GM12878 (cell line): ENCODE data around the gene ZSCAN26. TPM values are rescaled to one million over a fixed set of nuclear protein-coding genes. Genes with fewer than 3 reads are reported as not detected.

Experiments
- ATF7 ChIP-seq: fragments of 450-650 bp; IDR thresholded peaks from 2 replicates; pipeline ENCODE4 v1.6.1; 2016; ENCODE audit warnings: low read depth, mild to moderate bottlenecking
- BCL11A ChIP-seq: IDR thresholded peaks from 2 replicates; pipeline ENCODE4 v1.6.1; 2011; ENCODE audit warnings: low read depth, low read length
- BHLHE40 ChIP-seq, 2 experiments: fragments of 450-650 bp in 1 of 2; IDR thresholded peaks; 2 replicates each; pipeline ENCODE4 v1.6.1; 2011 to 2017; ENCODE audit warnings: low read depth in 2 of 2, borderline replicate concordance in 1 of 2, improper control_type of control experiment in 1 of 2, low read length in 1 of 2, mild to moderate bottlenecking in 1 of 2
- CREM ChIP-seq: IDR thresholded peaks from 2 replicates; pipeline ENCODE4 v1.6.1; 2014; ENCODE audit warnings: antibody characterized with exemption, low read depth
- ETV6 ChIP-seq, 2 experiments: fragments of 450-650 bp in 1 of 2; IDR thresholded peaks in 1 of 2; conservative IDR thresholded peaks in 1 of 2; 2 replicates each; pipeline ENCODE4 v1.6.1; 2014; ENCODE audit warnings: antibody characterized with exemption in 1 of 2, borderline replicate concordance in 1 of 2, low read depth in 1 of 2, mild to moderate bottlenecking in 1 of 2, moderate library complexity in 1 of 2
- HCFC1 ChIP-seq: fragments of 150-350 bp; IDR thresholded peaks from 2 replicates; pipeline ENCODE4 v1.6.1; 2014; ENCODE audit warnings: low read length
- KDM1A ChIP-seq: fragments of 200-600 bp; sonication (generic); IDR thresholded peaks from 2 replicates; pipeline ENCODE4 v1.6.1; 2016; ENCODE audit warnings: borderline replicate concordance
- MXI1 ChIP-seq: fragments of 150-350 bp; IDR thresholded peaks from 2 replicates; pipeline ENCODE4 v1.6.1; 2011; ENCODE audit warnings: low read depth, mild to moderate bottlenecking, inconsistent platforms, low read length, improper control_type of control experiment
- NFXL1 ChIP-seq: fragments of 450-650 bp; IDR thresholded peaks from 2 replicates; pipeline ENCODE4 v1.6.1; 2017; ENCODE audit warnings: antibody characterized with exemption, mild to moderate bottlenecking, borderline replicate concordance
- NFYA ChIP-seq: IDR thresholded peaks from 2 replicates; pipeline ENCODE4 v1.6.1; 2011; ENCODE audit warnings: low read depth, mild to moderate bottlenecking, low read length, improper control_type of control experiment, borderline replicate concordance
- NRF1 ChIP-seq: conservative IDR thresholded peaks from 2 replicates; pipeline ENCODE4 v1.6.1; 2011; ENCODE audit warnings: mild to moderate bottlenecking, low read depth, low read length, improper control_type of control experiment
- RBBP5 ChIP-seq: fragments of 200-600 bp; sonication (generic); conservative IDR thresholded peaks from 2 replicates; pipeline ENCODE4 v1.6.1; 2016
- SIN3A ChIP-seq: IDR thresholded peaks from 2 replicates; pipeline ENCODE4 v1.6.1; 2012; ENCODE audit warnings: low read depth, low read length, improper control_type of control experiment
- SMARCA5 ChIP-seq: fragments of 450-650 bp; IDR thresholded peaks from 2 replicates; pipeline ENCODE4 v1.6.1; 2017; ENCODE audit warnings: mild to moderate bottlenecking
- SUPT20H ChIP-seq: IDR thresholded peaks from 2 replicates; pipeline ENCODE4 v1.6.1; 2011; ENCODE audit warnings: low read depth, mild to moderate bottlenecking, low read length, moderate library complexity, borderline replicate concordance; ENCODE audit not compliant: control insufficient read depth
- TBL1XR1 ChIP-seq: IDR thresholded peaks from 2 replicates; pipeline ENCODE4 v1.6.1; 2012; ENCODE audit warnings: low read depth, low read length, improper control_type of control experiment
- ZNF384 ChIP-seq: IDR thresholded peaks from 2 replicates; pipeline ENCODE4 v1.6.1; 2012; ENCODE audit warnings: low read depth, mild to moderate bottlenecking, low read length, improper control_type of control experiment, borderline replicate concordance
- ZNF622 ChIP-seq: fragments of 450-650 bp; IDR thresholded peaks from 2 replicates; pipeline ENCODE4 v1.6.1; 2017; ENCODE audit warnings: mild to moderate bottlenecking, inconsistent platforms
- ZNF687 ChIP-seq: fragments of 450-650 bp; IDR thresholded peaks from 2 replicates; pipeline ENCODE4 v1.6.1; 2017; ENCODE audit warnings: mild to moderate bottlenecking, moderate library complexity
- polyA plus RNA-seq, 11 experiments: library from polyadenylated mRNA; depleted of rRNA in 4 of 11; unstranded in 6 of 11; stranded (reverse) in 5 of 11; fragments of >200 nt; fragmentation: Nextera tagmentation in 4 of 11; fragmentation: Illumina TruSeq in 1 of 11; extraction: Ambion mirVana in 4 of 11; extraction: Trizol in 1 of 11; gene quantifications; 1 replicate in 1 of 11; 2 replicates in 10 of 11; pipeline versions ENCODE4 v1.2.1 to v1.2.3, GENCODE V29; 2011 to 2016; ENCODE audit warnings: inconsistent platforms in 2 of 11, missing spikeins in 2 of 11, low read depth in 1 of 11
- total RNA-seq, 4 experiments: library from RNA; depleted of rRNA in 3 of 4; stranded (reverse); fragments of >200 nt in 3 of 4; fragmentation: Illumina TruSeq in 1 of 4; extraction: Trizol in 1 of 4; gene quantifications; 2 replicates each; pipeline versions ENCODE4 v1.2.1 to v1.2.3, GENCODE V29; 2013 to 2021
- TF ChIP-seq, protein P1 (sequence below): IDR thresholded peaks from 2 replicates; pipeline ENCODE4 v1.6.1; 2011; ENCODE audit warnings: low read depth, low read length, improper control_type of control experiment, borderline replicate concordance
- TF ChIP-seq, protein P2 (sequence below): fragments of 450-650 bp; IDR thresholded peaks from 2 replicates; pipeline ENCODE4 v1.6.1; 2017; ENCODE audit warnings: antibody characterized with exemption, mild to moderate bottlenecking, moderate library complexity

Gene ZSCAN26
- total and polyA plus RNA-seq, 10 of the 15 experiments (the other 5 are each of a cell fraction or from before 2014, with no cell fraction given), result 4.5 to 13.3 (median 6.5) TPM

- peak; percentile 80 for TF ChIP-seq HCFC1
- TF ChIP-seq ATF7, result no peak
- TF ChIP-seq ZNF622, result no peak
- no peak for TF ChIP-seq ZNF384
- no peak for TF ChIP-seq MXI1
- TF ChIP-seq ETV6 (conservative IDR thresholded peaks at IDR 0.05 in 1 of 2, IDR thresholded peaks at IDR 0.05 in 1 of 2; ENCODE audit: borderline replicate concordance in 1 of 2, low read depth in 1 of 2), result peak in 1 of 2 experiments; percentile 82; a peak in 2 of 4 replicates
- peak; percentile 61 for TF ChIP-seq SMARCA5
- TF ChIP-seq BHLHE40 (IDR thresholded peaks at IDR 0.05; ENCODE audit: borderline replicate concordance in 1 of 2, low read depth in 2 of 2, low read length in 1 of 2), result peak; percentile 19 to 44; a peak in 1 of 4 replicates
- TF ChIP-seq TBL1XR1, result no peak
- TF ChIP-seq KDM1A, result no peak
- peak; percentile 56 for TF ChIP-seq SIN3A
- TF ChIP-seq NRF1, result no peak
- no peak for TF ChIP-seq BCL11A
- TF ChIP-seq NFXL1, result no peak
- TF ChIP-seq, protein P1, sequence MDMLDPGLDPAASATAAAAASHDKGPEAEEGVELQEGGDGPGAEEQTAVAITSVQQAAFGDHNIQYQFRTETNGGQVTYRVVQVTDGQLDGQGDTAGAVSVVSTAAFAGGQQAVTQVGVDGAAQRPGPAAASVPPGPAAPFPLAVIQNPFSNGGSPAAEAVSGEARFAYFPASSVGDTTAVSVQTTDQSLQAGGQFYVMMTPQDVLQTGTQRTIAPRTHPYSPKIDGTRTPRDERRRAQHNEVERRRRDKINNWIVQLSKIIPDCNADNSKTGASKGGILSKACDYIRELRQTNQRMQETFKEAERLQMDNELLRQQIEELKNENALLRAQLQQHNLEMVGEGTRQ, result no peak
- peak; percentile 28; the same call in 1 of the 2 replicates for TF ChIP-seq CREM
- TF ChIP-seq NFYA, result no peak
- 0 out of 2 replicates have a peak, but pooled peaks have one; percentile 12 for TF ChIP-seq ZNF687
- TF ChIP-seq SUPT20H, result no peak
- no peak for TF ChIP-seq RBBP5
- TF ChIP-seq, protein P2, sequence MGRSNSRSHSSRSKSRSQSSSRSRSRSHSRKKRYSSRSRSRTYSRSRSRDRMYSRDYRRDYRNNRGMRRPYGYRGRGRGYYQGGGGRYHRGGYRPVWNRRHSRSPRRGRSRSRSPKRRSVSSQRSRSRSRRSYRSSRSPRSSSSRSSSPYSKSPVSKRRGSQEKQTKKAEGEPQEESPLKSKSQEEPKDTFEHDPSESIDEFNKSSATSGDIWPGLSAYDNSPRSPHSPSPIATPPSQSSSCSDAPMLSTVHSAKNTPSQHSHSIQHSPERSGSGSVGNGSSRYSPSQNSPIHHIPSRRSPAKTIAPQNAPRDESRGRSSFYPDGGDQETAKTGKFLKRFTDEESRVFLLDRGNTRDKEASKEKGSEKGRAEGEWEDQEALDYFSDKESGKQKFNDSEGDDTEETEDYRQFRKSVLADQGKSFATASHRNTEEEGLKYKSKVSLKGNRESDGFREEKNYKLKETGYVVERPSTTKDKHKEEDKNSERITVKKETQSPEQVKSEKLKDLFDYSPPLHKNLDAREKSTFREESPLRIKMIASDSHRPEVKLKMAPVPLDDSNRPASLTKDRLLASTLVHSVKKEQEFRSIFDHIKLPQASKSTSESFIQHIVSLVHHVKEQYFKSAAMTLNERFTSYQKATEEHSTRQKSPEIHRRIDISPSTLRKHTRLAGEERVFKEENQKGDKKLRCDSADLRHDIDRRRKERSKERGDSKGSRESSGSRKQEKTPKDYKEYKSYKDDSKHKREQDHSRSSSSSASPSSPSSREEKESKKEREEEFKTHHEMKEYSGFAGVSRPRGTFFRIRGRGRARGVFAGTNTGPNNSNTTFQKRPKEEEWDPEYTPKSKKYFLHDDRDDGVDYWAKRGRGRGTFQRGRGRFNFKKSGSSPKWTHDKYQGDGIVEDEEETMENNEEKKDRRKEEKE, result no peak
Observed at GRCh38 chr6:28252009-28252975, 14.7 kb upstream of the ZSCAN26 start, which contains the start of gene ZKSCAN4 (continued).
